K562 (cell line): ENCODE results near the gene CCL24. TPM values are rescaled to one million over a fixed set of nuclear protein-coding genes. Genes with fewer than 3 reads are reported as not detected.

Experiments
- ATAC-seq: fragments of 200-7000 bp; cut with Tn5 transposase; 3 replicates; pipeline ENCODE4 v1.9.1; 2020; ENCODE audit warnings: moderate library complexity
- Bru-seq: library from RNA; stranded (reverse); fragments of 400-500 nt; gene quantifications from one replicate; lab custom pipeline; 2021; lab: Mats Ljungman, UMichigan
- BruChase-seq, 2 experiments: library from RNA; stranded (reverse); fragments of 400-500 nt; gene quantifications; one replicate each; lab custom pipeline; 2021; lab: Mats Ljungman, UMichigan
- BruUV-seq: library from RNA; stranded (reverse); fragments of 400-500 nt; replicated peaks from 2 replicates; lab custom pipeline; 2021; lab: Mats Ljungman, UMichigan
- CTCF ChIA-PET: fragments of 300-600 bp; formaldehyde crosslinking; extraction: SDS; loops from one replicate; lab custom pipeline; 2021; ENCODE audit warnings: low intra/inter-chr PET ratio; lab: Yijun Ruan, JAX
- POLR2A ChIA-PET: fragments of 300-600, 350-650 bp; sonication (Branson Sonifier 250); formaldehyde crosslinking; extraction: SDS; loops from one replicate; lab custom pipeline; 2021; ENCODE audit warnings: antibody characterized with exemption, inconsistent platforms; lab: Yijun Ruan, JAX
- DNase-seq, 4 experiments: peaks; one replicate each; pipeline versions ENCODE4 v3.0.0 to v3.0.0-alpha.2; 2011 to 2018; ENCODE audit warnings: low spot score in 3 of 4, mixed read lengths in 3 of 4; ENCODE audit errors: extremely low read depth in 1 of 4
- FAIRE-seq: peaks from 2 replicates; lab custom pipeline; 2011; peaks lifted over from hg19 to GRCh38; lab: Jason Lieb, UNC
- H2AFZ ChIP-seq: 2 replicates; pipeline ENCODE4 v1.6.0; 2011; ENCODE audit warnings: low read depth, low read length, control low read depth, inconsistent platforms
- H3K27ac ChIP-seq: fragments of 200-600 bp; 3 replicates; pipeline ENCODE4 v1.8.0; 2011; ENCODE audit warnings: low read depth, mild to moderate bottlenecking, control low read depth, inconsistent platforms, low read length, moderate library complexity, mixed read lengths; ENCODE audit errors: extremely low read depth
- H3K27me3 ChIP-seq, 2 experiments: fragments of 300-600 bp in 1 of 2; 2 replicates in 1 of 2; 3 replicates in 1 of 2; pipeline versions ENCODE4 v1.6.0 to v1.8.0; 2011; ENCODE audit warnings: inconsistent platforms in 2 of 2, low read length in 2 of 2, mild to moderate bottlenecking in 1 of 2, mixed read lengths in 1 of 2, moderate library complexity in 1 of 2; ENCODE audit not compliant: control insufficient read depth in 2 of 2, insufficient read depth in 2 of 2
- H3K36me3 ChIP-seq: fragments of 300-600 bp; 3 replicates; pipeline ENCODE4 v1.8.0; 2011; ENCODE audit warnings: mild to moderate bottlenecking, low read length, inconsistent platforms; ENCODE audit not compliant: control insufficient read depth, insufficient read depth
- H3K4me1 ChIP-seq, 2 experiments: fragments of 200-600 bp in 1 of 2; replicated peaks in 1 of 2; 2 replicates in 1 of 2; 3 replicates in 1 of 2; pipeline versions ENCODE4 v1.5.1 to v1.8.0; 2011; ENCODE audit warnings: inconsistent platforms in 2 of 2, low read length in 2 of 2, mild to moderate bottlenecking in 1 of 2, mixed read lengths in 1 of 2, moderate library complexity in 1 of 2; ENCODE audit not compliant: control insufficient read depth in 2 of 2, insufficient read depth in 2 of 2
- H3K4me2 ChIP-seq: 2 replicates; pipeline ENCODE4 v1.6.1; 2011; ENCODE audit warnings: low read length, control low read depth, inconsistent platforms, mixed read lengths; ENCODE audit not compliant: insufficient read depth
- H3K4me3 ChIP-seq: fragments of 200-600 bp; sonication (generic), shearing (Covaris generic); 2 replicates; pipeline ENCODE4 v1.5.1; 2016; ENCODE audit warnings: control low read depth, inconsistent platforms
- H3K79me2 ChIP-seq: fragments of 200-600 bp; 3 replicates; pipeline ENCODE4 v1.8.0; 2011; ENCODE audit warnings: low read length, inconsistent platforms; ENCODE audit not compliant: control insufficient read depth, insufficient read depth
- H3K9ac ChIP-seq, 2 experiments: 2 replicates each; pipeline versions ENCODE4 v1.6.0 to v1.6.1; 2011; ENCODE audit warnings: low read depth in 2 of 2, low read length in 2 of 2, control low read depth in 1 of 2, inconsistent platforms in 1 of 2, mild to moderate bottlenecking in 1 of 2, mixed read lengths in 1 of 2; ENCODE audit not compliant: insufficient read depth in 1 of 2
- H3K9me1 ChIP-seq: one replicate; pipeline ENCODE4 v1.6.0; 2011; ENCODE audit warnings: inconsistent platforms, mild to moderate bottlenecking, low read length, moderate library complexity; ENCODE audit not compliant: control insufficient read depth, insufficient read depth
- H3K9me3 ChIP-seq: replicated peaks from 2 replicates; pipeline ENCODE4 v1.5.1; 2011; ENCODE audit warnings: low read depth, low read length, inconsistent platforms; ENCODE audit not compliant: control insufficient read depth, insufficient read depth
- H4K20me1 ChIP-seq: replicated peaks from 2 replicates; pipeline ENCODE4 v1.6.1; 2011; ENCODE audit warnings: low read length, inconsistent platforms, mixed read lengths; ENCODE audit not compliant: control insufficient read depth, insufficient read depth
- BRCA1 ChIP-seq, 2 experiments: fragments of 450-650 bp in 1 of 2; sonication (generic) in 1 of 2; formaldehyde crosslinking in 1 of 2; IDR thresholded peaks; 2 replicates each; pipeline versions ENCODE4 v1.5.0 to v1.6.1; 2017 to 2020; ENCODE audit warnings: mild to moderate bottlenecking in 1 of 2, missing genetic modification reagents in 1 of 2
- CBFA2T3 ChIP-seq: fragments of 450-650 bp; IDR thresholded peaks from 2 replicates; pipeline ENCODE4 v1.6.1; 2017
- CBX3 ChIP-seq, 2 experiments: IDR thresholded peaks; 1 replicate in 1 of 2; 2 replicates in 1 of 2; pipeline ENCODE4 v1.6.1; 2012; ENCODE audit warnings: inconsistent platforms in 2 of 2, low read length in 2 of 2, borderline replicate concordance in 1 of 2, control low read depth in 1 of 2
- CEBPB ChIP-seq: fragments of 450-650 bp; IDR thresholded peaks from 2 replicates; pipeline ENCODE4 v1.6.1; 2016; ENCODE audit warnings: missing genetic modification characterization, missing compliant biosample characterization
- ETV6 ChIP-seq, 3 experiments: fragments of 150-350 bp in 1 of 3; sonication (generic) in 1 of 3; formaldehyde crosslinking in 1 of 3; IDR thresholded peaks; 2 replicates each; pipeline versions ENCODE4 v1.6.1 to v1.8.0; 2014 to 2022; ENCODE audit warnings: borderline replicate concordance in 2 of 3, low read depth in 2 of 3, antibody characterized with exemption in 1 of 3, low read length in 1 of 3, mild to moderate bottlenecking in 1 of 3, missing genetic modification reagents in 1 of 3
- HDAC1 ChIP-seq, 2 experiments: fragments of 450-650 bp; IDR thresholded peaks; 2 replicates each; pipeline ENCODE4 v1.6.1; 2016 to 2017; ENCODE audit warnings: inconsistent platforms in 1 of 2, mild to moderate bottlenecking in 1 of 2, moderate library complexity in 1 of 2
- HES1 ChIP-seq: fragments of 450-650 bp; IDR thresholded peaks from 2 replicates; pipeline ENCODE4 v1.6.1; 2016; ENCODE audit warnings: low read depth, mild to moderate bottlenecking, moderate library complexity
- SPI1 ChIP-seq: IDR thresholded peaks from 2 replicates; pipeline ENCODE4 v1.6.1; 2011; ENCODE audit warnings: low read depth, low read length, control low read depth, borderline replicate concordance
- SREBF1 ChIP-seq: fragments of 150-350 bp; IDR thresholded peaks from 2 replicates; pipeline ENCODE4 v1.6.1; 2014; ENCODE audit warnings: antibody characterized with exemption, low read depth, low read length, borderline replicate concordance
- TCF3 ChIP-seq: sonication (generic); formaldehyde crosslinking; IDR thresholded peaks from 2 replicates; pipeline ENCODE4 v1.4.0; 2020; ENCODE audit warnings: mild to moderate bottlenecking, missing genetic modification reagents
- WGBS: fragments of 100-300 bp; shearing (Covaris generic); methylation state at CpG from one replicate; pipeline ENCODE4 v1.1.6; 2016; ENCODE audit warnings: low coverage, mixed read lengths; ENCODE audit not compliant: insufficient coverage; ENCODE audit errors: missing lambda C conversion rate; 5-methylcytosine and 5-hydroxymethylcytosine counted together
- in situ Hi-C: fragments of 300-500 bp; cut with MboI; formaldehyde crosslinking; loops from 4 replicates; pipeline ENCODE4 v1.15.0; 2018; ENCODE audit warnings: inconsistent platforms, mixed read lengths
- intact Hi-C: fragments of 100-400 bp; cut with micrococcal nuclease; formaldehyde crosslinking; loops from 2 replicates; pipeline ENCODE4 v1.14.2; 2022
- long read RNA-seq, 3 experiments: library from polyadenylated mRNA in 2 of 3; library from RNA in 1 of 3; unstranded in 2 of 3; stranded (forward) in 1 of 3; transcript quantifications; one replicate each; pipeline ENCODE4 v2.0.0, GENCODE V29; 2019 to 2022
- polyA minus RNA-seq, 3 experiments: library from RNA; depleted of rRNA, polyadenylated mRNA; stranded (reverse); fragments of >200 nt; gene quantifications; 2 replicates each; pipeline ENCODE4 v1.2.3, GENCODE V29; 2011
- polyA plus RNA-seq, 8 experiments: library from polyadenylated mRNA; depleted of rRNA in 4 of 8; stranded (reverse) in 5 of 8; unstranded in 3 of 8; fragments of >200 nt; fragmentation: Nextera tagmentation in 2 of 8; fragmentation: Illumina TruSeq in 1 of 8; extraction: Ambion mirVana in 2 of 8; extraction: Trizol in 1 of 8; gene quantifications; 2 replicates each; pipeline versions ENCODE4 v1.2.1 to v1.2.3, GENCODE V29; 2011 to 2014; ENCODE audit warnings: inconsistent platforms in 1 of 8, missing spikeins in 1 of 8
- total RNA-seq, 7 experiments: library from RNA; depleted of rRNA in 6 of 7; stranded (reverse); fragments of >200 nt in 6 of 7; fragmentation: Illumina TruSeq in 2 of 7; extraction: Trizol in 2 of 7; gene quantifications; 2 replicates each; pipeline versions ENCODE4 v1.2.1 to v1.2.3, GENCODE V29; 2011 to 2021; ENCODE audit warnings: low replicate concordance in 1 of 7

Gene CCL24
- 2.5 TPM in 1 of 2 replicates, not detected in the other for total RNA-seq (2011; cell fraction: chromatin; rRNA removed; ENCODE audit: low replicate concordance)
- 2.9 and 3.2 TPM in 2 replicates for total RNA-seq (2011; cell fraction: nucleolus; rRNA removed)
- total RNA-seq (2011; cell fraction: nucleoplasm; rRNA removed) = 2.6 TPM in 1 of 2 replicates, not detected in the other
- total RNA-seq (2014; rRNA removed) (0.45 and 1.0 TPM in 2 replicates), total RNA-seq (2014; rRNA removed; fragmentation: Illumina TruSeq; extraction: Trizol) (0.38 and 0.58 TPM in 2 replicates), total RNA-seq (2015; rRNA removed; fragmentation: Illumina TruSeq; extraction: Trizol) (1.8 TPM in 2 replicates), total RNA-seq (2021) (0.45 and 0.80 TPM in 2 replicates), polyA plus RNA-seq (2011; rRNA removed) (1.1 and 3.6 TPM in 2 replicates), polyA plus RNA-seq (2014; fragmentation: Illumina TruSeq; extraction: Trizol) (1.0 TPM in 2 replicates), polyA plus RNA-seq (2014; fragmentation: Nextera tagmentation; extraction: Ambion mirVana) (under 1 TPM in 1 of 2 experiments, not detected in 1; 0.85 TPM), polyA plus RNA-seq (2014; rRNA removed) (0.77 and 1.3 TPM in 2 replicates), polyA minus RNA-seq (2011; rRNA and poly(A)+ RNA removed) (0.42 and 2.8 TPM in 2 replicates), Bru-seq, nascent RNA (percentile 8 among the genes with signal in this experiment), BruChase-seq, experiment 1, labeled RNA remaining after a 2-hour chase (percentile 17 among the genes with signal in this experiment), BruChase-seq, experiment 2, labeled RNA remaining after a 6-hour chase (percentile 19 among the genes with signal in this experiment)
- polyA plus RNA-seq (2011; cell fraction: cytosol; rRNA removed) = 1.7 and 10.5 TPM in 2 replicates
- polyA plus RNA-seq (2011; cell fraction: nucleus; rRNA removed) = 2.2 TPM in 1 of 2 replicates, not detected in the other
- 0.92 and 1.1 TPM in 2 replicates for polyA plus RNA-seq (2012)
- not detected in 2 replicates for polyA minus RNA-seq (2011; cell fraction: cytosol; rRNA and poly(A)+ RNA removed)
- not detected in 2 replicates for polyA minus RNA-seq (2011; cell fraction: nucleus; rRNA and poly(A)+ RNA removed)
- long read RNA-seq, experiment 1, partial matches to known transcripts = 0 of 1 reads
- long read RNA-seq, experiment 1, other reads (novel, unspliced or antisense) = 0 of 1 reads
- long read RNA-seq, experiment 2 = 0 reads
- long read RNA-seq, experiment 3 = 0 reads

GRCh38 chr7:75813781-75814236 is at the start of gene CCL24:
TSS of gene CCL24 (minus strand) at chr7:75813806. CDS start at chr7:75813715, 91 bp downstream.
- in situ Hi-C loops = no loop called here
- Histone ChIP-seq H3K27me3 (no peaks in the 10 kb centered on the region; a peak in 2 of 5 replicates), H3K36me3 (no peaks in the 10 kb centered on the region), H3K4me1 (peaks cover 11 to 16% of the 10 kb centered on the region in 2 experiments), H3K9ac (peak within 1 kb of the TSS in 1 of 2 experiments; percentile 72; a peak in 1 of 4 replicates), H3K79me2 (no peaks in the 10 kb centered on the region), H3K9me1 (peaks cover 4% of the 10 kb centered on the region), H3K9me3 (no peaks in the 10 kb centered on the region), H2AFZ (peak within 1 kb of the TSS; percentile 69), H3K4me3 (no peak within 1 kb of the TSS), H3K27ac (no peak within 1 kb of the TSS), H4K20me1 (no peaks in the 10 kb centered on the region), H3K4me2 (peak within 1 kb of the TSS; percentile 40; the same call in 1 of the 2 replicates)
- no TSS peak for BruUV-seq
- ChIA-PET POLR2A (interaction anchor here (0.7 kb wide), 1 partner anchor 12 kb away, joined by 3 read pairs; no protein-coding TSS in a partner anchor), CTCF (no interaction called here)
- WGBS = 0% methylated on average over 7 of the region's 7 CpGs
- FAIRE-seq (peak; percentile 75), DNase-seq (peak; percentile 44 to 69 (median 56)), ATAC-seq (peak; percentile 66)
- intact Hi-C loops = loop anchor here (2.0 kb wide), 1 partner anchor 29 kb away; no protein-coding TSS in a partner anchor
- TF ChIP-seq CEBPB (tag) = peak; percentile 29; the same call in 1 of the 2 replicates
- TF ChIP-seq HDAC1 (IDR thresholded peaks at IDR 0.05) = peak in 1 of 2 experiments; percentile 71; a peak in 2 of 4 replicates
- TF ChIP-seq TCF3 (CRISPR knock-in tag) = peak; percentile 49
- TF ChIP-seq CBX3 (IDR thresholded peaks at IDR 0.05; ENCODE audit: borderline replicate concordance in 1 of 2, low read length in 2 of 2) = peak in 1 of 2 experiments; percentile 55; a peak in 1 of 3 replicates
- TF ChIP-seq SPI1 = peak; percentile 68
- TF ChIP-seq ETV6 (IDR thresholded peaks at IDR 0.05; ENCODE audit: borderline replicate concordance in 1 of 2, low read depth in 2 of 2, low read length in 1 of 2) = peak; percentile 49 to 83; a peak in 2 of 4 replicates
- TF ChIP-seq ETV6 (CRISPR knock-in tag; IDR thresholded peaks at IDR 0.05; ENCODE audit: borderline replicate concordance) = no peak
- TF ChIP-seq BRCA1 (IDR thresholded peaks at IDR 0.05) = no peak
- no peak for TF ChIP-seq BRCA1 (CRISPR knock-in tag; IDR thresholded peaks at IDR 0.05)
- peak; percentile 82 for TF ChIP-seq HES1
- peak; percentile 94 for TF ChIP-seq SREBF1
- peak; percentile 34; the same call in 1 of the 2 replicates for TF ChIP-seq CBFA2T3
